Epithelial cell of esophagus (primary cell): Measurements from ENCODE around the gene NCOA7.

Experiments used
- DNase-seq: peaks from one replicate; pipeline ENCODE4 v3.0.0; 2010; ENCODE audit warnings: low read depth
- H3K4me3 ChIP-seq: 2 replicates; pipeline ENCODE4 v1.5.1; 2011; ENCODE audit warnings: mild to moderate bottlenecking, low read length, control low read depth
- CTCF ChIP-seq: IDR thresholded peaks from 2 replicates; pipeline ENCODE4 v1.5.1; 2011; ENCODE audit warnings: low read depth, mild to moderate bottlenecking, low read length, control low read depth, inconsistent platforms; ENCODE audit not compliant: insufficient read depth; ENCODE audit errors: missing control alignments

Gene NCOA7

GRCh38 chr6:125754566-125754965 lies 36.2 kb upstream of the NCOA7 start:
- H3K4me3 ChIP-seq, result no peak overlapping the region
- no peak for DNase-seq
- no peak for TF ChIP-seq CTCF

GRCh38 chr6:125759184-125759902 lies 31.4 kb upstream of the NCOA7 start:
- H3K4me3 ChIP-seq, result no peak overlapping the region
- TF ChIP-seq CTCF, result no peak
- DNase-seq, result no peak

GRCh38 chr6:125759959-125760457 lies 30.8 kb upstream of the NCOA7 start:
- DNase-seq, result no peak
- no peak overlapping the region for H3K4me3 ChIP-seq
- no peak for TF ChIP-seq CTCF

GRCh38 chr6:125764121-125764671 lies 26.6 kb upstream of the NCOA7 start:
- no peak for TF ChIP-seq CTCF
- DNase-seq, result no peak
- H3K4me3 ChIP-seq, result no peak overlapping the region

GRCh38 chr6:125765944-125766343 lies 24.8 kb upstream of the NCOA7 start:
- no peak for DNase-seq
- H3K4me3 ChIP-seq, result no peak overlapping the region
- TF ChIP-seq CTCF, result no peak

- TF ChIP-seq CTCF, result no peak
- no peak for DNase-seq
Observed at GRCh38 chr6:125766641-125767040, 24.1 kb upstream of the NCOA7 start.

GRCh38 chr6:125769147-125769783 lies 21.5 kb upstream of the NCOA7 start:
- DNase-seq, result no peak
- no peak overlapping the region for H3K4me3 ChIP-seq
- TF ChIP-seq CTCF, result no peak

More at GRCh38 chr6:125766641-125767040, 24.1 kb upstream of the NCOA7 start:
- H3K4me3 ChIP-seq, result no peak overlapping the region
